Subcutaneous abdominal adipose tissue (tissue), 5 donors: Measurements from ENCODE around the gene FAM9C.

Experiments
- H3K27ac ChIP-seq: one replicate; pipeline ENCODE4 v1.7.0; 2013; ENCODE audit warnings: low read depth, mild to moderate bottlenecking, inconsistent platforms, low read length, moderate library complexity
- H3K27me3 ChIP-seq, 5 donors: one replicate each; pipeline ENCODE4 v1.7.0; 2013; ENCODE audit warnings: low read length in 5 of 5, inconsistent platforms in 1 of 5; ENCODE audit not compliant: control insufficient read depth in 5 of 5, insufficient read depth in 4 of 5
- H3K36me3 ChIP-seq, 5 donors: one replicate each; pipeline ENCODE4 v1.7.0; 2013; ENCODE audit warnings: low read length in 5 of 5; ENCODE audit not compliant: control insufficient read depth in 5 of 5, insufficient read depth in 5 of 5
- H3K4me1 ChIP-seq, 5 donors: one replicate each; pipeline ENCODE4 v1.7.0; 2013; ENCODE audit warnings: low read length in 5 of 5, mild to moderate bottlenecking in 3 of 5, moderate library complexity in 1 of 5; ENCODE audit not compliant: control insufficient read depth in 5 of 5, insufficient read depth in 5 of 5
- H3K4me3 ChIP-seq, 5 donors: one replicate each; pipeline ENCODE4 v1.7.0; 2013; ENCODE audit warnings: low read length in 5 of 5, low read depth in 1 of 5
- H3K9ac ChIP-seq, 5 donors: one replicate each; pipeline ENCODE4 v1.7.0; 2013; ENCODE audit warnings: low read length in 5 of 5, mild to moderate bottlenecking in 4 of 5, moderate library complexity in 3 of 5
- H3K9me3 ChIP-seq, 5 donors: one replicate each; pipeline ENCODE4 v1.7.0; 2013; ENCODE audit warnings: low read length in 5 of 5; ENCODE audit not compliant: control insufficient read depth in 5 of 5
- donor health status: healthy.
- donor health status: healthy.
- donor health status: healthy.
- donor health status: healthy.
- donor health status: healthy.

The FAM9C gene

GRCh38 chrX:12987900-12988594 is 56.4 kb downstream of the FAM9C start:
- Histone ChIP-seq H3K4me3 (no peak overlapping the region), H3K27ac (no peak overlapping the region), H3K27me3 (no peaks in the 10 kb centered on the region), H3K36me3 (no peaks in the 10 kb centered on the region), H3K9ac (no peak overlapping the region), H3K4me1 (peaks cover 0 to 21% (median 3%) of the 10 kb centered on the region in 5 donors), H3K9me3 (no peaks in the 10 kb centered on the region)

- Histone ChIP-seq H3K27ac (no peak overlapping the region), H3K36me3 (no peaks in the 10 kb centered on the region)
Measured at GRCh38 chrX:12987340-12987739, 57.1 kb downstream of the FAM9C start.

GRCh38 chrX:12986886-12987285 is 57.5 kb downstream of the FAM9C start:
- H3K9ac ChIP-seq, result no peak overlapping the region
- no peaks in the 10 kb centered on the region for H3K27me3 ChIP-seq
- no peak overlapping the region for H3K4me3 ChIP-seq
- H3K27ac ChIP-seq, result no peak overlapping the region
- H3K4me1 ChIP-seq, result peaks cover 0 to 27% (median 3%) of the 10 kb centered on the region in 5 donors
- H3K36me3 ChIP-seq, result no peaks in the 10 kb centered on the region
- no peaks in the 10 kb centered on the region for H3K9me3 ChIP-seq

More at GRCh38 chrX:12987340-12987739, 57.1 kb downstream of the FAM9C start:
- peaks cover 0 to 24% (median 3%) of the 10 kb centered on the region in 5 donors for H3K4me1 ChIP-seq
- no peaks in the 10 kb centered on the region for H3K27me3 ChIP-seq
- no peak overlapping the region for H3K9ac ChIP-seq
- no peak overlapping the region for H3K4me3 ChIP-seq
- H3K9me3 ChIP-seq, result no peaks in the 10 kb centered on the region

DNA sequence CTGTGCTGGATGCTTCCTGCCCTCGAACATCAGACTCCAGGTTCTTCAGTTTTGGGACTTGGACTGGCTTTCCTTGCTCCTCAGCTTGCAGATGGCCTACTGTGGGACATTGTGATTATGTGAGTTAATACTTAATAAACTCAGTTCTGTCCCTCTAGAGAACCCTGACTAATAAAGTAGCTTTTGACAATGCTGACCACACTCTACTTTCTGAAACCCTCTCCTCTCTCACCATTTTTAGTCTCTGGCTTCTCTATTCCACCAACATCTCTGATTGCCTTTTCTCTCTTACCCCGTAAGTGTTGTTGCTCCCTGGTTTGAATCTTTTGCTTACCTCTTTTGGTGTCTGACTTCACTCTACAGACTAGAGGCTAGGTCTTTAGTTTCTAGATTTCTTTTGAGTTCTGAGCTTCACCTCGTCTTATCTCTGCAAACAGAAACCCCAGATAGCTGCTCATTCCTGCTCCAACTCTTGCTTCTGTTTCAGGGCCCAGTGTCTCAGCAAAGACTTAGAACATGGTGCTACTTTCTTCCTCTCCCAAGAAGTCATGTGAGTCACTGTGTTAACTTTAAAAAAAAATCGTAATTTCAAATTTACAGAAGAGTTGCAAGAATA is 58.1 kb downstream of the FAM9C start:
- peaks cover 0 to 30% (median 3%) of the 10 kb centered on the region in 5 donors for H3K4me1 ChIP-seq
- no peak overlapping the region for H3K4me3 ChIP-seq
- H3K9me3 ChIP-seq, result no peaks in the 10 kb centered on the region
- no peak overlapping the region for H3K27ac ChIP-seq
- no peaks in the 10 kb centered on the region for H3K27me3 ChIP-seq
- H3K36me3 ChIP-seq, result no peaks in the 10 kb centered on the region
- no peak overlapping the region for H3K9ac ChIP-seq
